ENCODE results near the gene MMP25. TPM values are rescaled to one million over a fixed set of nuclear protein-coding genes. Genes with fewer than 3 reads are reported as not detected.

MMP25 gene
- polyA plus RNA-seq, 1 of the 3 experiments (the other 2 are of a cell fraction): 0.03 TPM

DNA sequence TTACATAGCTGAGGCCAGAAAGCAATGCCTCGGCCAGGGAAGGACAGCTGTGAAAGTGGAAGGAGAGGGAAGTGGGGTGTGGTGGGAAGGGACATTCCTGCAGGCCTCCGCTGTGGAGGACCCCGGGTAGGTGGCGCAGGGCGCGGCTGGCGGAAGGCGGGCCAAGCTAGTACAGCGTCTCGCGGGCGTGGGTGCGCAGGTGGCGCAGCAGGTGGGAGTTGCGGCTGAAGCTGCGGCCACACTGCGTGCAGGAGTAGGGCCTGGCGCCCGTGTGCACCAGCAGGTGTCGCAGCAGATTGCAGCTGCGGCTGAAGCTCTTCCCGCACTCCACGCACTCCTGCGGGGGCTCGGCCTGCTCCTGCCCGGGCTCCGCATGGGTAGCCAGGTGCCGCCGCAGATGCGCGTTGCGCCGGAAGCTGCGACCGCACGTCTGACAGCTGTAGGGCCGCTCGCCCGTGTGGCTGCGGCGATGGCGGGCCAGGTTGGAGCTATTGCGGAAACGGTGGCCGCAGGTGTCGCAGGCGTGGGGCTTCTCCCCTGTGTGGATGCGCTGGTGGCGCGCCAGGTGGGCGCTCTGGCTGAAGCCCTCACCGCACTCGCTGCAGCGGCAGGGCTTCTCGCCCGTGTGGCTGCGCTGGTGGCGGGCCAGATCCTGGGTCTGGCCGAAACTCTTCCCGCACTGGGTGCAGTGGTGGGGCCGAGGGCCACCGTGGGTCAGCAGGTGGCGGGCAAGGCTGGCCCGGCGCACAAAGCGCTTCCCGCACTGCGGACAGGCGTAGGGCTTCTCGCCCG is 42.8 kb downstream of the MMP25 start:
- H3K27ac ChIP-seq (ENCODE audit: low read depth in 2 of 2, low read length in 1 of 2): no peak overlapping the region
- H3K4me3 ChIP-seq (ENCODE audit: low read depth in 2 of 2, low read length in 1 of 2): no peak overlapping the region
- H3K9me2 ChIP-seq: no peaks in the 10 kb centered on the region
- WGBS (ENCODE audit: low lambda C conversion rate): 84% methylated on average over 22 of the region's 71 CpGs
- peaks cover 65% of the 10 kb centered on the region for H3K27me3 ChIP-seq (ENCODE audit: insufficient read depth)
- H3F3A ChIP-seq (replicated peaks; ENCODE audit: insufficient read depth): no peaks in the 10 kb centered on the region
- no peaks in the 10 kb centered on the region for H4K20me1 ChIP-seq (ENCODE audit: insufficient read depth)
- no peak for DNase-seq
- H3K9me3 ChIP-seq: no peaks in the 10 kb centered on the region
- H3K9ac ChIP-seq: no peak overlapping the region
- no peaks in the 10 kb centered on the region for H3K36me3 ChIP-seq (replicated peaks in 1 of 2; ENCODE audit: control insufficient read depth in 1 of 2, insufficient read depth in 2 of 2, low read length in 1 of 2)
- CTCF ChIA-PET: interaction anchor here (1.0 to 3.9 kb wide), 11 partner anchors 9 to 412 kb away, joined by 3 to 25 read pairs (median 4); no protein-coding TSS in a partner anchor
- no peak for TF ChIP-seq SIN3A (IDR thresholded peaks at IDR 0.05; ENCODE audit: borderline replicate concordance, low read depth, low read length)
- no peak for TF ChIP-seq GABPA (IDR thresholded peaks at IDR 0.05; ENCODE audit: low read depth)
- TF ChIP-seq RFX5 (IDR thresholded peaks at IDR 0.05; ENCODE audit: low read length): no peak
- TF ChIP-seq, protein P1, sequence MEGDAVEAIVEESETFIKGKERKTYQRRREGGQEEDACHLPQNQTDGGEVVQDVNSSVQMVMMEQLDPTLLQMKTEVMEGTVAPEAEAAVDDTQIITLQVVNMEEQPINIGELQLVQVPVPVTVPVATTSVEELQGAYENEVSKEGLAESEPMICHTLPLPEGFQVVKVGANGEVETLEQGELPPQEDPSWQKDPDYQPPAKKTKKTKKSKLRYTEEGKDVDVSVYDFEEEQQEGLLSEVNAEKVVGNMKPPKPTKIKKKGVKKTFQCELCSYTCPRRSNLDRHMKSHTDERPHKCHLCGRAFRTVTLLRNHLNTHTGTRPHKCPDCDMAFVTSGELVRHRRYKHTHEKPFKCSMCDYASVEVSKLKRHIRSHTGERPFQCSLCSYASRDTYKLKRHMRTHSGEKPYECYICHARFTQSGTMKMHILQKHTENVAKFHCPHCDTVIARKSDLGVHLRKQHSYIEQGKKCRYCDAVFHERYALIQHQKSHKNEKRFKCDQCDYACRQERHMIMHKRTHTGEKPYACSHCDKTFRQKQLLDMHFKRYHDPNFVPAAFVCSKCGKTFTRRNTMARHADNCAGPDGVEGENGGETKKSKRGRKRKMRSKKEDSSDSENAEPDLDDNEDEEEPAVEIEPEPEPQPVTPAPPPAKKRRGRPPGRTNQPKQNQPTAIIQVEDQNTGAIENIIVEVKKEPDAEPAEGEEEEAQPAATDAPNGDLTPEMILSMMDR (IDR thresholded peaks at IDR 0.05): 0 out of 2 replicates have a peak, but pooled peaks have one; percentile 15
- no peak overlapping the region for H2AFZ ChIP-seq (ENCODE audit: low read depth)
- no peak overlapping the region for H3K4me2 ChIP-seq
- no peaks in the 10 kb centered on the region for H3K79me2 ChIP-seq (ENCODE audit: insufficient read depth)
- POLR2A ChIA-PET: no interaction called here
- no peaks in the 10 kb centered on the region; a peak in 1 of 4 replicates for H3K4me1 ChIP-seq (ENCODE audit: control insufficient read depth in 1 of 2, insufficient read depth in 2 of 2, low read depth in 1 of 2, low read length in 1 of 2)

DNA sequence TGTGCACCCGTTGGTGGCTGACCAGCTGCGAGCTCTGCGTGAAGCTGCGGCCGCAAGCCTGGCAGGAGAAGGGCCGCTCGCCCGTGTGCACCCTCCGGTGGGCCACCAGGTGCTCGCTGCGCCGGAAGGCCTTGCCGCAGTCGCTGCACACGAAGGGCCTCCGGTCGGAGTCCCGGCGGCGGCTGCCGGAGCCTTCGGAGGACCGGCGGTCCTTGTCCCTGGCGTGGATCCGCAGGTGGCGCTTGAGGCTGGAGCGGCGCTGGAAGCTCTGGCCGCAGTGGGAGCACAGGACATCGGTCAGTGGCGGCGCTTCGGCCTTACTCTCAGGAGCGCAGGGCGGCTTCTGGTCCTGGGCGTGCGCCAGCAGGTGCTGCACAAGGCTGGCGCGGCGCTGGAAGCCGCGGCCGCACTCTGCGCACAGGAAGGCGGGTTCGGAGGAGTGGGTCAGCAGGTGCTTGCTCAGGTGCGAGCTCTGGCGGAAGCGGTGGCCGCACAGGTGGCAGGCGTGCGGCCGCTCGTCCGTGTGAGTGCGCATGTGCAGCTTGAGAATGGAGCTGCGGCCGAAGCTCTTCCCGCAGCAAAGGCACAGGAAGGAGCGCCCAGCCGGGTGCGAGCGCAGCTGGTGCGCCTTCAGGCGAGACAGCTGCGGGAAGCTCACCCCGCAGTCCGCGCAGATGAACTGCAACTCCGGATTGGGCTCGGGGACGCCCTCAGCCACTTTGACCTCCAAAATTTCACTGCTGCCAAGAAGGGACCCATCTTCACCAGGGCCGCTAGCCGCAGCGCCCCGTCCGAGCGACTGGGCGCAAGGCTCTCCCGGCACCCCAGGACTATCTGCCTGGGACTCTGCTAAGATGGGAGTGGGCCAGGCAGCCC is 43.6 kb downstream of the MMP25 start:
- no peak overlapping the region for H3K9ac ChIP-seq

More for the DNA sequence above, 43.6 kb downstream of the MMP25 start:
- Histone ChIP-seq H2AFZ (ENCODE audit: low read depth) (no peak overlapping the region), H3K4me2 (no peak overlapping the region), H3K9me3 (no peaks in the 10 kb centered on the region), H3K27ac (ENCODE audit: low read depth in 2 of 2, low read length in 1 of 2) (no peak overlapping the region), H3K79me2 (ENCODE audit: insufficient read depth) (no peaks in the 10 kb centered on the region), H3F3A (replicated peaks; ENCODE audit: insufficient read depth) (no peaks in the 10 kb centered on the region), H4K20me1 (ENCODE audit: insufficient read depth) (no peaks in the 10 kb centered on the region), H3K9me2 (no peaks in the 10 kb centered on the region), H3K4me3 (ENCODE audit: low read depth in 2 of 2, low read length in 1 of 2) (peak overlapping the region in 1 of 2 experiments; percentile 7; a peak in 1 of 4 replicates), H3K36me3 (replicated peaks in 1 of 2; ENCODE audit: control insufficient read depth in 1 of 2, insufficient read depth in 2 of 2, low read length in 1 of 2) (no peaks in the 10 kb centered on the region), H3K27me3 (ENCODE audit: insufficient read depth) (peaks cover 62% of the 10 kb centered on the region), H3K4me1 (ENCODE audit: control insufficient read depth in 1 of 2, insufficient read depth in 2 of 2, low read depth in 1 of 2, low read length in 1 of 2) (no peaks in the 10 kb centered on the region; a peak in 1 of 4 replicates)
- ChIA-PET POLR2A (no interaction called here), CTCF (interaction anchor here (0.7 to 3.9 kb wide), 9 partner anchors 9 to 163 kb away, joined by 3 to 25 read pairs (median 4); partner anchors contain the start of gene IL32)
- peak; percentile 72 for DNase-seq
- 53% methylated on average over 33 of the region's 81 CpGs for WGBS (ENCODE audit: low lambda C conversion rate)
- TF ChIP-seq, protein P1 (IDR thresholded peaks at IDR 0.05): no peak
- peak; percentile 49 for TF ChIP-seq NRF1 (IDR thresholded peaks at IDR 0.05; ENCODE audit: low read depth, low read length)

Measured in SK-N-SH (cell line).